NT2/D1 (cell line): ENCODE data around the gene BTAF1.
A peak's percentile ranks its signal among the peaks of the same experiment; 100 is the strongest.
"Not testable (repeated sequence)": the region's sequence is repeated elsewhere in the genome, so short reads cannot be mapped to it uniquely, and the experiment has no call there.

ENCODE experiments used
- DNase-seq: peaks from one replicate; pipeline ENCODE4 v3.0.0-alpha.2; 2011; ENCODE audit warnings: low read depth, low spot score
- H3K27me3 ChIP-seq: 2 replicates; pipeline ENCODE4 v1.6.0; 2011; ENCODE audit warnings: mild to moderate bottlenecking; ENCODE audit not compliant: insufficient read length, insufficient read depth
- H3K36me3 ChIP-seq: 2 replicates; pipeline ENCODE4 v1.6.1; 2011; ENCODE audit warnings: mild to moderate bottlenecking, low read length, mixed read lengths; ENCODE audit not compliant: insufficient read depth, insufficient read length
- H3K4me1 ChIP-seq: 2 replicates; pipeline ENCODE4 v1.5.1; 2011; ENCODE audit not compliant: insufficient read depth, insufficient read length
- H3K4me3 ChIP-seq: 2 replicates; pipeline ENCODE4 v1.5.1; 2011; ENCODE audit warnings: low read depth; ENCODE audit not compliant: insufficient read length
- H3K9ac ChIP-seq: 2 replicates; pipeline ENCODE4 v1.6.0; 2011; ENCODE audit warnings: low read depth; ENCODE audit not compliant: insufficient read length
- H3K9me3 ChIP-seq: 2 replicates; pipeline ENCODE4 v1.5.1; 2011; ENCODE audit warnings: mild to moderate bottlenecking, low read length; ENCODE audit not compliant: insufficient read depth
- SUZ12 ChIP-seq: IDR thresholded peaks from 2 replicates; pipeline ENCODE4 v1.6.1; 2011; ENCODE audit not compliant: insufficient read length, insufficient read depth; ENCODE audit errors: extremely low read depth
- YY1 ChIP-seq: IDR thresholded peaks from 2 replicates; pipeline ENCODE4 v1.6.1; 2011; ENCODE audit not compliant: insufficient read length, insufficient read depth
- ZNF274 ChIP-seq: IDR thresholded peaks from 2 replicates; pipeline ENCODE4 v1.6.1; 2011; ENCODE audit warnings: mild to moderate bottlenecking, low read depth, low read length

The BTAF1 gene

GRCh38 chr10:92031580-92031979 is 108.0 kb downstream of the BTAF1 start:
- Histone ChIP-seq H3K9ac (no peak overlapping the region), H3K4me1 (no peaks in the 10 kb centered on the region), H3K27me3 (no peaks in the 10 kb centered on the region), H3K36me3 (peaks cover 31% of the 10 kb centered on the region), H3K9me3 (no peaks in the 10 kb centered on the region), H3K4me3 (no peak overlapping the region)
- no peak for DNase-seq
- TF ChIP-seq YY1 = no peak
- TF ChIP-seq ZNF274 = no peak
- no peak for TF ChIP-seq SUZ12

- not testable (repeated sequence) for H3K9ac ChIP-seq, H3K27me3 ChIP-seq, H3K9me3 ChIP-seq, H3K4me3 ChIP-seq, H3K4me1 ChIP-seq
- DNase-seq = peak; percentile 42
- H3K36me3 ChIP-seq = peaks cover 20% of the 10 kb centered on the region
Measured at GRCh38 chr10:92033070-92033469, 109.5 kb downstream of the BTAF1 start.

- H3K27me3 ChIP-seq = no peaks in the 10 kb centered on the region
- no peaks in the 10 kb centered on the region for H3K36me3 ChIP-seq
- no peak overlapping the region for H3K9ac ChIP-seq
- TF ChIP-seq SUZ12 (no peak), YY1 (no peak), ZNF274 (no peak)
- H3K4me1 ChIP-seq = no peaks in the 10 kb centered on the region
- H3K9me3 ChIP-seq = no peaks in the 10 kb centered on the region
- no peak overlapping the region for H3K4me3 ChIP-seq
- DNase-seq = no peak
Measured at GRCh38 chr10:92038949-92039348, 115.4 kb downstream of the BTAF1 start.

- peak; percentile 16 for DNase-seq
- Histone ChIP-seq H3K27me3 (no peaks in the 10 kb centered on the region), H3K4me1 (no peaks in the 10 kb centered on the region), H3K9me3 (no peaks in the 10 kb centered on the region), H3K4me3 (no peak overlapping the region), H3K36me3 (no peaks in the 10 kb centered on the region), H3K9ac (no peak overlapping the region)
- TF ChIP-seq SUZ12 = no peak
- TF ChIP-seq YY1 = no peak
- TF ChIP-seq ZNF274 = no peak
Measured at GRCh38 chr10:92042541-92042940, 119.0 kb downstream of the BTAF1 start.

GRCh38 chr10:92045641-92046106 is 122.1 kb downstream of the BTAF1 start:
- no peak for TF ChIP-seq ZNF274
- TF ChIP-seq SUZ12 = no peak
- TF ChIP-seq YY1 = no peak
- no peak for DNase-seq
- Histone ChIP-seq H3K4me1 (no peaks in the 10 kb centered on the region), H3K27me3 (no peaks in the 10 kb centered on the region), H3K4me3 (no peak overlapping the region), H3K9ac (no peak overlapping the region), H3K36me3 (no peaks in the 10 kb centered on the region), H3K9me3 (no peaks in the 10 kb centered on the region)

- Histone ChIP-seq H3K4me1 (no peaks in the 10 kb centered on the region), H3K27me3 (no peaks in the 10 kb centered on the region), H3K4me3 (no peak overlapping the region), H3K9me3 (no peaks in the 10 kb centered on the region), H3K36me3 (no peaks in the 10 kb centered on the region), H3K9ac (no peak overlapping the region)
- TF ChIP-seq ZNF274 = no peak
- no peak for TF ChIP-seq YY1
- no peak for TF ChIP-seq SUZ12
- DNase-seq = no peak
Measured at GRCh38 chr10:92047215-92047614, 123.6 kb downstream of the BTAF1 start.

- no peak for DNase-seq
- Histone ChIP-seq H3K27me3 (no peaks in the 10 kb centered on the region), H3K4me3 (no peak overlapping the region), H3K4me1 (no peaks in the 10 kb centered on the region), H3K36me3 (no peaks in the 10 kb centered on the region), H3K9me3 (no peaks in the 10 kb centered on the region), H3K9ac (no peak overlapping the region)
- TF ChIP-seq SUZ12 (no peak), YY1 (no peak)
Measured at GRCh38 chr10:92052088-92052487, 128.5 kb downstream of the BTAF1 start.

GRCh38 chr10:92052741-92053140 is 129.2 kb downstream of the BTAF1 start:
- Histone ChIP-seq H3K4me1 (peaks cover 3% of the 10 kb centered on the region), H3K36me3 (no peaks in the 10 kb centered on the region), H3K27me3 (no peaks in the 10 kb centered on the region), H3K4me3 (no peak overlapping the region), H3K9me3 (no peaks in the 10 kb centered on the region), H3K9ac (no peak overlapping the region)
- peak; percentile 6 for DNase-seq
- TF ChIP-seq SUZ12 (no peak), YY1 (no peak), ZNF274 (no peak)
